ENCODE results near the gene ERG.

The ERG gene

GRCh38 chr21:38467374-38467773, 30.9 kb downstream of the ERG start:
- no peak for DNase-seq (ENCODE audit: low spot score)
- CTCF ChIA-PET = interaction anchor here (0.6 kb wide), 1 partner anchor 623 kb away, joined by 3 read pairs; no protein-coding TSS in a partner anchor
- TF ChIP-seq, protein P1, sequence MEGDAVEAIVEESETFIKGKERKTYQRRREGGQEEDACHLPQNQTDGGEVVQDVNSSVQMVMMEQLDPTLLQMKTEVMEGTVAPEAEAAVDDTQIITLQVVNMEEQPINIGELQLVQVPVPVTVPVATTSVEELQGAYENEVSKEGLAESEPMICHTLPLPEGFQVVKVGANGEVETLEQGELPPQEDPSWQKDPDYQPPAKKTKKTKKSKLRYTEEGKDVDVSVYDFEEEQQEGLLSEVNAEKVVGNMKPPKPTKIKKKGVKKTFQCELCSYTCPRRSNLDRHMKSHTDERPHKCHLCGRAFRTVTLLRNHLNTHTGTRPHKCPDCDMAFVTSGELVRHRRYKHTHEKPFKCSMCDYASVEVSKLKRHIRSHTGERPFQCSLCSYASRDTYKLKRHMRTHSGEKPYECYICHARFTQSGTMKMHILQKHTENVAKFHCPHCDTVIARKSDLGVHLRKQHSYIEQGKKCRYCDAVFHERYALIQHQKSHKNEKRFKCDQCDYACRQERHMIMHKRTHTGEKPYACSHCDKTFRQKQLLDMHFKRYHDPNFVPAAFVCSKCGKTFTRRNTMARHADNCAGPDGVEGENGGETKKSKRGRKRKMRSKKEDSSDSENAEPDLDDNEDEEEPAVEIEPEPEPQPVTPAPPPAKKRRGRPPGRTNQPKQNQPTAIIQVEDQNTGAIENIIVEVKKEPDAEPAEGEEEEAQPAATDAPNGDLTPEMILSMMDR (conservative IDR thresholded peaks at IDR 0.05; ENCODE audit: low read depth) = no peak
- POLR2A ChIA-PET (ENCODE audit: low non-redundant PET) = no interaction called here
- no peak overlapping the region for H3K27ac ChIP-seq

GRCh38 chr21:38460171-38460742, 38.0 kb downstream of the ERG start:
- CTCF ChIA-PET = interaction anchor here (0.6 kb wide), 2 partner anchors 14 to 295 kb away, joined by 4 to 7 read pairs; no protein-coding TSS in a partner anchor
- peak; percentile 85 for DNase-seq (ENCODE audit: low spot score)
- TF ChIP-seq, protein P1 (conservative IDR thresholded peaks at IDR 0.05; ENCODE audit: low read depth) = no peak
- POLR2A ChIA-PET (ENCODE audit: low non-redundant PET) = no interaction called here
- H3K27ac ChIP-seq = peak overlapping the region; percentile 88

- H3K27ac ChIP-seq = peak overlapping the region; percentile 88
- TF ChIP-seq, protein P1 (conservative IDR thresholded peaks at IDR 0.05; ENCODE audit: low read depth) = no peak
- ChIA-PET CTCF (interaction anchor here (0.6 kb wide), 1 partner anchor 296 kb away, joined by 7 read pairs; no protein-coding TSS in a partner anchor), POLR2A (ENCODE audit: low non-redundant PET) (no interaction called here)
- peak; percentile 26 for DNase-seq (ENCODE audit: low spot score)
Observed at GRCh38 chr21:38459490-38459889, 38.8 kb downstream of the ERG start.

DNA sequence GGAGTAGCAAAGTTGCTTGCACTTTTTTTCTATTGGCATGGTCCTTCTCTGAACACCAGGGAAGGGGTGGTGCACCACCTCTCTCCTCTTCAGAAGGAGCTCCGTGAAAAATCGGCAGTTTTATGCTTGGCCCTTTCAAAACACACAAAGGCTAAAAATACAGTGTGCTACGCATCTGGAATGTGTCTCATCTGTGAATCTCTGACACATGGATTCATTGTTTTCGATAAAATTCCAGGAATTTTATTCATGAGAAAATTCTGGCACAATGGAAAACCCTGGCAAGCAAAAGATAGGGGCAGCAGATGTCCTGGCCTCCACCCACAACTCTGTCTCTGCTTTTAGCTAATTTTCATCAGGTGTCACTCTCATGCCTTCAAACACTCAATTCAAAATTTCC, 42.9 kb downstream of the ERG start:
- ChIA-PET POLR2A (ENCODE audit: low non-redundant PET) (no interaction called here), CTCF (no interaction called here)
- no peak for DNase-seq (ENCODE audit: low spot score)
- TF ChIP-seq, protein P1 (conservative IDR thresholded peaks at IDR 0.05; ENCODE audit: low read depth) = no peak
- no peak overlapping the region for H3K27ac ChIP-seq

GRCh38 chr21:38454702-38455101, 43.6 kb downstream of the ERG start:
- TF ChIP-seq, protein P1 (conservative IDR thresholded peaks at IDR 0.05; ENCODE audit: low read depth) = no peak
- no peak overlapping the region for H3K27ac ChIP-seq
- POLR2A ChIA-PET (ENCODE audit: low non-redundant PET) = no interaction called here

DNA sequence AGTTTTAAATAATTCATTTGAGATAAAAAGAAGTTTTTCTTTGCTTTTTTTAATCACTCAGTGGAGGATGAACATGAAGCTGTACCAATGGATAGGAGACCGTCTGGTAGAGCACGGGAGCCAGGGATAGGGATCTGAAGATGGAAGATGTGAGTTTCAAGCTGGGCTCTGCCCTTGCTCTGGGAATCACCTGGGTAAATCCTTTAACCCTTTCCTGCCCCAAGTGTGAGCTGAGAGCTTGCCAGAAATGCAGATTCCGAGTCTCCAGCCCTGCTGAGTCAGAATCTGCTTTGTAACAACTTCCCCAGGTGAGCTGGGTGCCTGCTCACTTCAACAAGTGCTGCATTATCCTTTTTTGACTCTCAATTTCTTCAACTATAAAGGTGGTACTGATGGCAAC, 44.1 kb downstream of the ERG start:
- ChIA-PET POLR2A (ENCODE audit: low non-redundant PET) (no interaction called here), CTCF (no interaction called here)
- TF ChIP-seq, protein P1 (conservative IDR thresholded peaks at IDR 0.05; ENCODE audit: low read depth) = no peak
- DNase-seq (ENCODE audit: low spot score) = no peak
- no peak overlapping the region for H3K27ac ChIP-seq

More at GRCh38 chr21:38454702-38455101, 43.6 kb downstream of the ERG start:
- CTCF ChIA-PET = no interaction called here
- DNase-seq (ENCODE audit: low spot score) = no peak
